ENCODE data around the gene PPP1R1A. TPM values are rescaled to one million over a fixed set of nuclear protein-coding genes. Genes with fewer than 3 reads are reported as not detected.

Gene PPP1R1A
- total RNA-seq, 1 experiment from 2014 or later = 0.43 TPM

DNA sequence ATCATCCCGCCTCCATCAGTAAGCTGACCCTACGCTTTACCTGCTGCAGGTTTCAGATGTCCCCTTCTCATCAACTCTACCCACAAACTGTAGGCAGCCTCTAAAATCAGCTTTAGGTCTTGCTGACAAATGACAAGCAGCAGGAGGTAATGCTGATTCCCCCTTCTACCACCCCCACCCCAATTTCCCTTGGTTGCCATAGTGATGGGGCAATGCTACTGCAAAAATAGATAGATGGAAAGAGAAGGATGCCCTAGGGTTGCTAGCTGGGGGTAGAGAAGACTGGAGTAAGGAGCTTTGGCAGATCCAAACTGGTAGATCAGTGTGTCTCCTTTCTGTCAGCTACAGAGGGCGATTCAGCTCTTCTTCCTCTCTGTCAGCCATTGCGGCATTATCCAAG is 58.9 kb downstream of the PPP1R1A start:
- Histone ChIP-seq H3K4me1 (no peaks in the 10 kb centered on the region), H3K9me3 (no peaks in the 10 kb centered on the region), H3K27me3 (replicated peaks; ENCODE audit: control insufficient read depth, insufficient read depth, low read length) (no peaks in the 10 kb centered on the region), H3K36me3 (ENCODE audit: control insufficient read depth, insufficient read depth, low read length) (no peaks in the 10 kb centered on the region), H3K4me3 (ENCODE audit: low read depth, low read length) (no peak overlapping the region)
- Mint-ChIP-seq H3K9me3 (ENCODE audit: unreplicated experiment) (no peaks in the 10 kb centered on the region), H3K27me3 (ENCODE audit: insufficient read depth, unreplicated experiment) (peaks cover 33% of the 10 kb centered on the region), H3K4me1 (ENCODE audit: low read depth, unreplicated experiment) (no peaks in the 10 kb centered on the region), H3K27ac (ENCODE audit: unreplicated experiment) (no peak overlapping the region), H3K36me3 (ENCODE audit: insufficient read depth, unreplicated experiment) (no peaks in the 10 kb centered on the region), H3K4me3 (ENCODE audit: unreplicated experiment) (no peak overlapping the region)
- TF ChIP-seq, protein P1, sequence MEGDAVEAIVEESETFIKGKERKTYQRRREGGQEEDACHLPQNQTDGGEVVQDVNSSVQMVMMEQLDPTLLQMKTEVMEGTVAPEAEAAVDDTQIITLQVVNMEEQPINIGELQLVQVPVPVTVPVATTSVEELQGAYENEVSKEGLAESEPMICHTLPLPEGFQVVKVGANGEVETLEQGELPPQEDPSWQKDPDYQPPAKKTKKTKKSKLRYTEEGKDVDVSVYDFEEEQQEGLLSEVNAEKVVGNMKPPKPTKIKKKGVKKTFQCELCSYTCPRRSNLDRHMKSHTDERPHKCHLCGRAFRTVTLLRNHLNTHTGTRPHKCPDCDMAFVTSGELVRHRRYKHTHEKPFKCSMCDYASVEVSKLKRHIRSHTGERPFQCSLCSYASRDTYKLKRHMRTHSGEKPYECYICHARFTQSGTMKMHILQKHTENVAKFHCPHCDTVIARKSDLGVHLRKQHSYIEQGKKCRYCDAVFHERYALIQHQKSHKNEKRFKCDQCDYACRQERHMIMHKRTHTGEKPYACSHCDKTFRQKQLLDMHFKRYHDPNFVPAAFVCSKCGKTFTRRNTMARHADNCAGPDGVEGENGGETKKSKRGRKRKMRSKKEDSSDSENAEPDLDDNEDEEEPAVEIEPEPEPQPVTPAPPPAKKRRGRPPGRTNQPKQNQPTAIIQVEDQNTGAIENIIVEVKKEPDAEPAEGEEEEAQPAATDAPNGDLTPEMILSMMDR (IDR thresholded peaks at IDR 0.05; ENCODE audit: insufficient read depth in 1 of 2, low read depth in 1 of 2, low read length in 1 of 2, severe bottlenecking in 1 of 2, unreplicated experiment in 1 of 2) = no peak
- CTCF ChIA-PET = no interaction called here
- intact Hi-C loops (cut with micrococcal nuclease; ENCODE audit: unreplicated experiment) = no loop called here
- DNase-seq = no peak
- no TSS peak for BruUV-seq (replicated peaks)
- POLR2A ChIA-PET = no interaction called here

Other genes with a start within 250 kb of the PPP1R1A start
- gene GPR84, start 224.2 kb downstream of the PPP1R1A start, total RNA-seq (2022) = not detected in 2 replicates
- gene ZNF385A, start 203.9 kb downstream of the PPP1R1A start, total RNA-seq (2022) = 8.4 and 9.4 TPM in 2 replicates
- gene ITGA5, start 169.4 kb downstream of the PPP1R1A start, total RNA-seq (2022) = 17.3 and 22.3 TPM in 2 replicates
- not detected in 2 replicates for gene GTSF1, start 115.1 kb downstream of the PPP1R1A start, total RNA-seq (2022)
- not detected in 2 replicates for gene NCKAP1L, start 90.9 kb downstream of the PPP1R1A start, total RNA-seq (2022)
- gene PDE1B, start 39.1 kb downstream of the PPP1R1A start, total RNA-seq (2022) = not detected in 2 replicates
- gene LACRT, start 46.2 kb upstream of the PPP1R1A start, total RNA-seq (2022) = not detected in 2 replicates
- not detected in 2 replicates for gene DCD, start 59.7 kb upstream of the PPP1R1A start, total RNA-seq (2022)